GF-D8 (cell line): ENCODE measurements around the gene CAPN10.

Experiments
- DNase-seq: peaks from one replicate; lab custom pipeline; 2025; lab: John Stamatoyannopoulos, UW

CAPN10 gene

GRCh38 chr2:240563951-240564560, 22.5 kb upstream of the CAPN10 start:
- no peak for DNase-seq

- DNase-seq: peak; percentile 0
Measured at GRCh38 chr2:240564561-240565332, 21.8 kb upstream of the CAPN10 start.

GRCh38 chr2:240565333-240566202, 21.0 kb upstream of the CAPN10 start:
- peak; percentile 93 for DNase-seq

- peak; percentile 78 for DNase-seq
Measured at GRCh38 chr2:240566203-240567136, 20.1 kb upstream of the CAPN10 start.

GRCh38 chr2:240567137-240567871, 19.2 kb upstream of the CAPN10 start:
- peak; percentile 31 for DNase-seq

GRCh38 chr2:240567872-240568677, 18.5 kb upstream of the CAPN10 start, which contains the start of gene RNPEPL1:
RNPEPL1 (plus strand) TSS chr2:240568484; CDS start chr2:240568587, 103 bp downstream.
- peak; percentile 6 for DNase-seq

- DNase-seq: peak; percentile 2
Measured at GRCh38 chr2:240568678-240569522, 17.6 kb upstream of the CAPN10 start.

- no peak for DNase-seq
Measured at GRCh38 chr2:240569523-240569997, 17.0 kb upstream of the CAPN10 start.

GRCh38 chr2:240569998-240570530, 16.5 kb upstream of the CAPN10 start:
- DNase-seq: no peak

GRCh38 chr2:240570531-240571313, 15.8 kb upstream of the CAPN10 start:
- no peak for DNase-seq

GRCh38 chr2:240571314-240571973, 15.1 kb upstream of the CAPN10 start:
- DNase-seq: no peak

GRCh38 chr2:240572141-240573031, 14.1 kb upstream of the CAPN10 start:
- no peak for DNase-seq

- no peak for DNase-seq
Measured at GRCh38 chr2:240573071-240573515, 13.4 kb upstream of the CAPN10 start.

- no peak for DNase-seq
Measured at GRCh38 chr2:240573516-240574385, 12.8 kb upstream of the CAPN10 start.
